Measurements from ENCODE around the gene LIN54.

DNA sequence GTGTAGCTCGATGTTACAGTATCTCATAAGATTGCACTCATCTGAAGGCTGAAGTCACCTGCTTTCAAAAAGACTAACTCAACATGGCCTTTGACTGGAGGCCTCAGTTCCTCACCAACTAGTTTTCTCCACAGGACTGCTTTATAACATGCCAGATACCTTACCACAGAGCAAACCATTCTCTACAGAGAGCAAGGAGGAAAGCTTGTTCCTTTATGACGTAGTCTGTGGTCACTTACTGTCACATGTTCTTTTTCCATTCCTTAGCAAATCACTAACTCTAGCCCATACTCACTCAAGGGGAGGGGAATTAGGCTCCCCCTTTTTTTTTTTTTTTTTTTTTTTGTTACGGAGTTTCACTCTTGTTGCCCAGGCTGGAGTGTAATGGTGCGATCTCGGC, 106.9 kb downstream of the LIN54 start:
- TF ChIP-seq CTCF (IDR thresholded peaks at IDR 0.05) (no peak), POLR2AphosphoS5 (IDR thresholded peaks at IDR 0.05) (no peak), POLR2A (IDR thresholded peaks at IDR 0.05) (no peak)
